Heart left ventricle (tissue), 16 donors: ENCODE results near the gene OR2T12. TPM values are rescaled to one million over a fixed set of nuclear protein-coding genes. Genes with fewer than 3 reads are reported as not detected.
A peak's percentile ranks its signal among the peaks of the same experiment; 100 is the strongest.
"Not testable (repeated sequence)": the region's sequence is repeated elsewhere in the genome, so short reads cannot be mapped to it uniquely, and the experiment has no call there.

Experiments used
- ATAC-seq, 4 donors: fragments of 200-7000 bp; cut with Tn5 transposase; one replicate each; pipeline ENCODE4 v1.9.1; 2020 to 2022; ENCODE audit warnings: moderate library complexity in 4 of 4, mild to moderate bottlenecking in 3 of 4, moderate number of reproducible peaks in 1 of 4
- DNase-seq, 5 donors: peaks; one replicate each; pipeline ENCODE4 v3.0.0-alpha.2; 2020
- H3K27ac ChIP-seq, 12 donors: fragments of 200-600 bp; sonication (generic) in 4 of 12; one replicate each; pipeline versions ENCODE4 v1.5.0 to v1.8.0; 2016 to 2022; ENCODE audit warnings: mild to moderate bottlenecking in 2 of 12
- H3K27me3 ChIP-seq, 9 donors: fragments of 200-600 bp; sonication (generic) in 2 of 9; one replicate each; pipeline versions ENCODE4 v1.5.1 to v1.8.0; 2016 to 2022; ENCODE audit warnings: mild to moderate bottlenecking in 3 of 9
- H3K36me3 ChIP-seq, 9 donors: fragments of 200-600 bp; sonication (generic) in 2 of 9; one replicate each; pipeline versions ENCODE4 v1.5.0 to v1.8.0; 2018 to 2022; ENCODE audit warnings: mild to moderate bottlenecking in 2 of 9
- H3K4me1 ChIP-seq, 12 donors: fragments of 200-600 bp; sonication (generic) in 4 of 12; one replicate each; pipeline versions ENCODE4 v1.5.0 to v1.8.0; 2016 to 2022; ENCODE audit warnings: mild to moderate bottlenecking in 3 of 12
- H3K4me3 ChIP-seq, 12 donors: fragments of 200-600 bp; sonication (generic) in 4 of 12; one replicate each; pipeline versions ENCODE4 v1.5.0 to v1.8.0; 2017 to 2022; ENCODE audit warnings: mild to moderate bottlenecking in 9 of 12, moderate library complexity in 4 of 12
- H3K9me3 ChIP-seq, 12 donors: fragments of 200-600 bp; sonication (generic) in 4 of 12; one replicate each; pipeline versions ENCODE4 v1.5.0 to v1.8.0; 2016 to 2022; ENCODE audit warnings: mild to moderate bottlenecking in 1 of 12
- POLR2A ChIP-seq, 2 donors: fragments of 450-650 bp; IDR thresholded peaks; one replicate each; pipeline ENCODE4 v1.6.1; 2017; ENCODE audit warnings: antibody characterized with exemption in 2 of 2, mild to moderate bottlenecking in 2 of 2, moderate library complexity in 2 of 2
- WGBS, 4 donors: extraction: QIAGEN DNeasy Blood & Tissue Kit in 2 of 4; methylation state at CpG; one replicate each; pipeline versions ENCODE4 v1.1.5 to v1.1.7; 2013 to 2018; 5-methylcytosine and 5-hydroxymethylcytosine counted together
- intact Hi-C, 10 donors: fragments of 100-400 bp; cut with DNase I; formaldehyde crosslinking; loops; one replicate each; pipeline versions ENCODE4 v1.11.1 to v1.14.2; 2022
- polyA plus RNA-seq, 2 donors: library from polyadenylated mRNA; stranded (reverse); fragments of 200-250 nt; gene quantifications; one replicate each; pipeline ENCODE4 v1.2.3, GENCODE V29; 2013
- total RNA-seq, 9 donors: library from RNA; depleted of rRNA in 2 of 9; stranded (reverse); fragments of >200 nt in 2 of 9; fragmentation: NEBNext Ultra II Directional in 3 of 9; extraction: Animal tissue kit (Norgen Biotek cat#: 25700) in 3 of 9; gene quantifications; one replicate each; pipeline versions ENCODE4 v1.1.0 to v1.2.4, GENCODE V29; 2016 to 2023
- TF ChIP-seq, protein P1 (sequence below), 12 donors: fragments of 200-600 bp; sonication (generic) in 4 of 12; IDR thresholded peaks; one replicate each; pipeline versions ENCODE4 v1.5.0 to v1.8.0; 2018 to 2022; ENCODE audit warnings: antibody characterized with exemption in 12 of 12, mild to moderate bottlenecking in 5 of 12
- donor health status: ischemic (EF 13 %, LVEDD 7.1; RV severe dilation, severe dysfunction).
- donor health status: healthy with polysubstance abuse.
- donor health status: DM: no; HTN: yes; CAD: no.
- donor health status: DM: no; HTN: no; CAD: no.
- donor health status: ischemic (EF 25% LVEDD 6.9; RV normal size, moderate dysfunction).
- donor health status: ischemic (EF 25% LVEDD 5.7; RV mildly dilated, moderate dysfunction).
- donor health status: healthy.
- donor health status: DM: yes; HTN: yes; CAD: no.
- donor health status: ischemic (EF 35%, LVEDD 5.7; RV mildly dilated, moderate dysfunction).
- donor health status: nonischemic (EF 11% LVEDD 7.7; RV severe dilation, severe dysfunction).
- donor health status: DM: yes; HTN: yes; CAD: no.
- donor health status: PGD.
- donor health status: ischemic (EF 29% LVEDD 5.4; RV normal size, mild dysfunction).
- donor health status: nonischemic (EF 23%, LVEDD 6.1; RV moderate dilation, normal function).

OR2T12 gene
- total and polyA plus RNA-seq, 11 donors, result not detected

GRCh38 chr1:248277876-248278275 lies 25.3 kb downstream of the OR2T12 start, which contains the start of gene OR2T33:
OR2T33 (minus strand) TSS chr1:248277976; CDS start chr1:248273814, 4,162 bp downstream.
- H3K9me3 ChIP-seq, result peaks cover 0 to 10% (median 0%) of the 10 kb centered on the region in 12 donors
- no peak within 1 kb of the TSS for H3K4me3 ChIP-seq
- H3K27me3 ChIP-seq, result no peaks in the 10 kb centered on the region
- intact Hi-C loops, result no loop called here
- ATAC-seq (no peak), DNase-seq (no peak)
- H3K27ac ChIP-seq, result no peak within 1 kb of the TSS
- TF ChIP-seq POLR2A (IDR thresholded peaks at IDR 0.05), result no peak
- TF ChIP-seq, protein P1, sequence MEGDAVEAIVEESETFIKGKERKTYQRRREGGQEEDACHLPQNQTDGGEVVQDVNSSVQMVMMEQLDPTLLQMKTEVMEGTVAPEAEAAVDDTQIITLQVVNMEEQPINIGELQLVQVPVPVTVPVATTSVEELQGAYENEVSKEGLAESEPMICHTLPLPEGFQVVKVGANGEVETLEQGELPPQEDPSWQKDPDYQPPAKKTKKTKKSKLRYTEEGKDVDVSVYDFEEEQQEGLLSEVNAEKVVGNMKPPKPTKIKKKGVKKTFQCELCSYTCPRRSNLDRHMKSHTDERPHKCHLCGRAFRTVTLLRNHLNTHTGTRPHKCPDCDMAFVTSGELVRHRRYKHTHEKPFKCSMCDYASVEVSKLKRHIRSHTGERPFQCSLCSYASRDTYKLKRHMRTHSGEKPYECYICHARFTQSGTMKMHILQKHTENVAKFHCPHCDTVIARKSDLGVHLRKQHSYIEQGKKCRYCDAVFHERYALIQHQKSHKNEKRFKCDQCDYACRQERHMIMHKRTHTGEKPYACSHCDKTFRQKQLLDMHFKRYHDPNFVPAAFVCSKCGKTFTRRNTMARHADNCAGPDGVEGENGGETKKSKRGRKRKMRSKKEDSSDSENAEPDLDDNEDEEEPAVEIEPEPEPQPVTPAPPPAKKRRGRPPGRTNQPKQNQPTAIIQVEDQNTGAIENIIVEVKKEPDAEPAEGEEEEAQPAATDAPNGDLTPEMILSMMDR (IDR thresholded peaks at IDR 0.05), result no peak
- 28 to 44% (median 35%) methylated on average over 1 of the region's 1 CpG for WGBS, 4 donors
- no peaks in the 10 kb centered on the region for H3K36me3 ChIP-seq
- no peaks in the 10 kb centered on the region for H3K4me1 ChIP-seq

DNA sequence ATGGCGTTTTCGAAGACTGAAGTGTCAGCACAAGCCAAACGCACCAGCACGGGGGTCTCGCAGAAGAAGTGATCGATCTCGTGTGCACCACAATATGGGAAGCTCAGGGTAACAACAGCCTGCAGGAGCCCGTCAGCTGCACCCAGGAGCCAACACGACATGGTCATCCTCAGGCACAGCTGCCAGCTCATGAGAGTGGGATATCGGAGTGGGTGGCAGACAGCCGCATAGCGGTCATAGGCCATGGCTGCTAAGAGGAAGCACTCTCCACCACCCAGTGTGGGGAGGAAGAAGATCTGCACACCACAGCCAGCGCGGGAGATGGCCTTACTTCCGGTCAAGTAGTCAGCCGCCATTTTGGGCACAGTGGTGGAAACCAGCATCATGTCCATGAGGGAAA lies 30.0 kb downstream of the OR2T12 start:
- H3K9me3 ChIP-seq, H3K27me3 ChIP-seq, H3K27ac ChIP-seq, DNase-seq, intact Hi-C loops, H3K36me3 ChIP-seq, H3K4me1 ChIP-seq, H3K4me3 ChIP-seq: not testable (repeated sequence)
- ATAC-seq, result peak in 1 of 4 donors; percentile 34
- 67 to 88% (median 85%) methylated on average over 3 to 11 of the region's 16 CpGs; no CpG with 5 or more reads in 1 of the 4 donors for whole genome bisulfite sequencing, 4 donors

DNA sequence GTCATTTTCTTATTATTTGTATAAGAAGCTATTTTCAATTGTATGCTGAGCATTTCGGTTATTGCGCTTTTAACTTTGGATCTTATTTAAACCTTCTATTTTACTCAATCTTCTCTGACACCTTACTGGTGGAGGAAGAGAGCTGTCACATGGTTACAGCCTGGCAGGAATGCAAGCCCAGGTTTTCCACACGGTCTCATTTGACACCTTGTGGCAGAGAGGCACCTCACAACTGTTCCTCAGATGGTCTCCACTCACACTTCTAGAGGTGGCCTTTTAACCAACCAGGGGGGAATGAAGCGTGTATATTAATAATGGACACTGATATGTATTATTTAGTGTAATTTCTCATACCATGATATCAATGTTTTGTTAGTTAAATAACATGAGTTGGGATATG lies 35.0 kb downstream of the OR2T12 start:
- ATAC-seq (no peak), DNase-seq (no peak)
- Histone ChIP-seq H3K36me3 (no peaks in the 10 kb centered on the region), H3K9me3 (peaks cover 0 to 12% (median 0%) of the 10 kb centered on the region in 12 donors), H3K27me3 (no peaks in the 10 kb centered on the region), H3K4me3 (no peak overlapping the region), H3K27ac (no peak overlapping the region), H3K4me1 (no peaks in the 10 kb centered on the region)
- 53 to 64% (median 58%) methylated on average over 4 of the region's 4 CpGs for WGBS, 4 donors
- no peak for TF ChIP-seq POLR2A (IDR thresholded peaks at IDR 0.05)
- TF ChIP-seq, protein P1 (IDR thresholded peaks at IDR 0.05), result no peak
- intact Hi-C loops, result no loop called here

GRCh38 chr1:248259309-248259708 lies 43.9 kb downstream of the OR2T12 start:
- H3K27me3 ChIP-seq, DNase-seq, ATAC-seq, H3K27ac ChIP-seq, H3K4me3 ChIP-seq, intact Hi-C loops, H3K36me3 ChIP-seq, H3K4me1 ChIP-seq: not testable (repeated sequence)
- 42 to 59% (median 54%) methylated on average over 1 of the region's 1 CpG for WGBS, 4 donors
- peaks cover 0 to 29% (median 8%) of the 10 kb centered on the region in 12 donors for H3K9me3 ChIP-seq

GRCh38 chr1:248243204-248243603 lies 60.0 kb downstream of the OR2T12 start:
- Histone ChIP-seq H3K27ac (no peak overlapping the region), H3K9me3 (no peaks in the 10 kb centered on the region), H3K27me3 (no peaks in the 10 kb centered on the region), H3K4me3 (no peak overlapping the region), H3K4me1 (no peaks in the 10 kb centered on the region), H3K36me3 (no peaks in the 10 kb centered on the region)
- 10 to 13% (median 12%) methylated on average over 14 of the region's 14 CpGs for WGBS, 4 donors
- intact Hi-C loops, result no loop called here
- no peak for ATAC-seq
- DNase-seq, result no peak
- TF ChIP-seq, protein P1 (IDR thresholded peaks at IDR 0.05), result peak in 11 of 12 donors; percentile 24 to 60 (median 43)
- TF ChIP-seq POLR2A (IDR thresholded peaks at IDR 0.05), result no peak

Other genes starting within 250 kb of the OR2T12 start
- gene OR2L13, start 208.2 kb downstream of the OR2T12 start, total RNA-seq, result not detected
- not detected for gene OR2L13, start 208.2 kb downstream of the OR2T12 start, polyA plus RNA-seq
- not detected for gene OR2M5, start 158.3 kb downstream of the OR2T12 start, total RNA-seq
- gene OR2M5, start 158.3 kb downstream of the OR2T12 start, polyA plus RNA-seq, result not detected
- gene OR2M2, start 128.6 kb downstream of the OR2T12 start, total RNA-seq, result not detected
- not detected for gene OR2M2, start 128.6 kb downstream of the OR2T12 start, polyA plus RNA-seq
- not detected for gene OR2M3, start 106.2 kb downstream of the OR2T12 start, total RNA-seq
- not detected for gene OR2M3, start 106.2 kb downstream of the OR2T12 start, polyA plus RNA-seq
- not detected for gene OR2M4, start 72.0 kb downstream of the OR2T12 start, total RNA-seq
- gene OR2M4, start 72.0 kb downstream of the OR2T12 start, polyA plus RNA-seq, result not detected
- gene OR2T33, start 25.4 kb downstream of the OR2T12 start, total RNA-seq, result not detected
- not detected for gene OR2T33, start 25.4 kb downstream of the OR2T12 start, polyA plus RNA-seq
- not detected for gene OR2M7, start 21.1 kb upstream of the OR2T12 start, total RNA-seq
- not detected for gene OR2M7, start 21.1 kb upstream of the OR2T12 start, polyA plus RNA-seq
- not detected for gene OR14C36, start 45.4 kb upstream of the OR2T12 start, total RNA-seq
- not detected for gene OR14C36, start 45.4 kb upstream of the OR2T12 start, polyA plus RNA-seq
- not detected for gene OR2T4, start 58.2 kb upstream of the OR2T12 start, total RNA-seq
- not detected for gene OR2T4, start 58.2 kb upstream of the OR2T12 start, polyA plus RNA-seq
- gene OR2T6, start 72.3 kb upstream of the OR2T12 start, total RNA-seq, result not detected
- not detected for gene OR2T6, start 72.3 kb upstream of the OR2T12 start, polyA plus RNA-seq
- gene OR2T1, start 99.6 kb upstream of the OR2T12 start, total RNA-seq, result not detected
- not detected for gene OR2T1, start 99.6 kb upstream of the OR2T12 start, polyA plus RNA-seq
- not detected for gene OR2T2, start 142.2 kb upstream of the OR2T12 start, total RNA-seq
- not detected for gene OR2T2, start 142.2 kb upstream of the OR2T12 start, polyA plus RNA-seq
- gene OR2T3, start 169.9 kb upstream of the OR2T12 start, total RNA-seq, result not detected
- not detected for gene OR2T3, start 169.9 kb upstream of the OR2T12 start, polyA plus RNA-seq
- gene OR2T5, start 185.2 kb upstream of the OR2T12 start, total RNA-seq, result not detected
- not detected for gene OR2T5, start 185.2 kb upstream of the OR2T12 start, polyA plus RNA-seq
- gene OR2G6, start 204.6 kb upstream of the OR2T12 start, total RNA-seq, result not detected
- not detected for gene OR2G6, start 204.6 kb upstream of the OR2T12 start, polyA plus RNA-seq